ENCODE results near the gene VAPA.

Gene VAPA

DNA sequence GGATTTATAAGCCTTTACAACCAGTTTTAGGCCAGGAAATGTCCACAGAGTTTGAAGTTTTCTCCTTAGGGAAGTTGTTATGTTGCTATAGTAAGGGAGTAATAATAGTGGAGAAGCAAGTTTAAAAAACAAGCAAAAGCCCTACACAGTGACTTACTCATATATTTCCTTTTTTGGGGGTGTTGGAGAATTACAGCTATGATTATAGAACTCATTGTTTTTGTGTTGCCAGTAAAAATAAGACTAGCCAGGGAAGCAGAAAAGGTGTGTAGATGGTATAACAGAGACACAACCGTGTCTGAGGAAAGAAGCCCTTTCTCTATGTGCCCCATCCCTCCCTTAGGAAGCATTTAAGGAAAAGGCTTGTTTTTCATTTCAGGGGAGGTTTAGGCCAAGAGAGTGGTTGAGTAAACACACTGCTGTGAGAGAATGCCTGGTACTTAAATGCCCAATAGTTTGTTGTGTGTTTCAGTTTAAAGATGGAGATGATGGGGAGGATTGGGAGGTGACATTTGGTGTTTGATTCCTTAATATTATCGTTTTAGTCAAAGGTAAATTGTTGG, 2.3 kb downstream of the VAPA start:
- Mint-ChIP-seq H3K36me3 (no peaks in the 10 kb centered on the region), H3K27ac (peak overlapping the region; percentile 91), H3K4me3 (peak overlapping the region; percentile 97), H3K9me3 (ENCODE audit: low read depth) (no peaks in the 10 kb centered on the region), H3K27me3 (no peaks in the 10 kb centered on the region), H3K4me1 (ENCODE audit: low read depth) (peaks cover 28% of the 10 kb centered on the region)

DNA sequence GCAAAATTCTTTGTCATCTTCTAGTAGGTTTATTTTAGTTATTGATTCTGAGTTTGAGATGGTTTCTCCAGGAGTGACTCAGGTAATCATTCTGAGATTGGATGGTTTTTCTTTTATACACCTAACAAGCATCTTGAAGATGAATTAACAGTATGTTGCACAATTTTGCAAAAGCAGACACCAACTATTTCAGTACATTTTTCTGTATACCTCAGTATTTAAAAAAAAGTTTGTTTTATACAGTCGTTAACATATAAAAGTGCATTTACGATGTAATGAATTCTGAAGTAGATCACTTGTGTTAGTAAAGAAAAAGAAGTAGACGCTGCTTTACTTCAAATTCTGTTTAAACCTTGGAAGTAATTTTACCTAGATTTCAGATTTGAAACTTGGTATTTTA, 3.0 kb downstream of the VAPA start:
- Mint-ChIP-seq H3K36me3 (no peaks in the 10 kb centered on the region), H3K4me3 (peak overlapping the region; percentile 97), H3K9me3 (ENCODE audit: low read depth) (no peaks in the 10 kb centered on the region), H3K4me1 (ENCODE audit: low read depth) (peaks cover 28% of the 10 kb centered on the region), H3K27ac (peak overlapping the region; percentile 91), H3K27me3 (no peaks in the 10 kb centered on the region)

DNA sequence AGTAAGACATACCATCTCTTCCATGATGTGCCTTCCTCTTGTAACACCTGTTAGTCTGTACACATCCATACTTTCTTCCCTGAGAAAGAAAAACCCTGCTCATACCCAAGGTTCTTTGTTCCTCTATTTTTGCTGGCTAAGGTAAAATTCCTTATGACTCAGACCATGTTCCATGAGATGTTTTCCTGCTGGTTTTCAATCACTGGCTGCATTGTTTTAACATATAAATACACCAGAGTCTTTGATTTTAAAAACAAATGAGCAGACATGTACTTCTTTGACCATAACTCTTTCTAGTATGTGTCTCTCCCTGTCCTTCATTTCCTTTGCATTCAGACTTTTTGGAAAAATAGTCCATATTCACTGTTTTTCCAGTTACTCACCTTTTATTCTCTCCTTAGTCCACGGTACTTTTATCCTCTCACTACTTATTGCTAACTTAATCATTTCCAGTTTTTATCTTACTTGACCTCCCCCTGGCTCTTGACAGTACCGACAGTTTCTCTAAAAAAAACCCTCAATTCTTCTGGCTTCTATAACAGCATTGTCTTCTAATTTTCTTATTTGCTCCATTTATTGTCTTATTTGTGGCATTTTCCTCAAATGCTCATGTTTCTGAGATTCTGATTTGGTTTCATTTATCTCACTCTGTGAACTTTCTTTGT, 4.3 kb downstream of the VAPA start:
- H3K9me3 Mint-ChIP-seq (ENCODE audit: low read depth): no peaks in the 10 kb centered on the region
- no peaks in the 10 kb centered on the region for H3K27me3 Mint-ChIP-seq

DNA sequence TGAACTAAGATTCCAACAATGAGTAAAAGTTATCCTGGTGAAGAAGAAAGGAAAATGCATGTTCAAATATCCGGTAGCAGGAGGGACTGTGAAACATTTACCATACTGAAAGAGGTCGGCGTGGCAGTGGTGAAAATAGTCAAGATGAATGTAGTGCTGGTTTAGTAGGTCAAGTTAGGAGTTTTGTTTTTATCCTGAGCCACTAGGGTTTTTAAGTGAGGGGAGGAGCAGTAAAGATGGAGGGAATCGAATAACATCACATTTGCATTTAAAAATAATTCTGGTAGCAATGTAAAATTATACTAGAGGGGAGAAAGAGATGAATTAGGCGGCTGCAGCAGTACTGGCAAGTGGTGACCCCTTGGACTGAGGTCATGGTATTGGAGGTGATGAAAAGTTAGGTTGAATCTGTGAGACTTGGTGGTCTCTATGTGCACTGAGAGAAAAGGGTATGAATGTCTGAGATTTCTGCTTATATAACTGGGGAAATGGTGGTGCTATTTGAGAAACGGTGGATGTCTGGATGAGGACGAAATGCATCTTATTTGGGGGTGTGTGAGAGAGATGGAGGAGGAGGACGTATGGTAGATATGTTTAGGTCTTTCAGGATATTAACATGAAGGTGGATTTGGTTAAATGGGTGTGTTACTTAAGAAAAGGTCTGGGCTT, 5.9 kb downstream of the VAPA start:
- H3K9me3 Mint-ChIP-seq (ENCODE audit: low read depth): no peaks in the 10 kb centered on the region

More for the DNA sequence above, 4.3 kb downstream of the VAPA start:
- no peak overlapping the region for H3K4me3 Mint-ChIP-seq
- peaks cover 36% of the 10 kb centered on the region for H3K4me1 Mint-ChIP-seq (ENCODE audit: low read depth)
- H3K36me3 Mint-ChIP-seq: no peaks in the 10 kb centered on the region
- H3K27ac Mint-ChIP-seq: no peak overlapping the region

DNA sequence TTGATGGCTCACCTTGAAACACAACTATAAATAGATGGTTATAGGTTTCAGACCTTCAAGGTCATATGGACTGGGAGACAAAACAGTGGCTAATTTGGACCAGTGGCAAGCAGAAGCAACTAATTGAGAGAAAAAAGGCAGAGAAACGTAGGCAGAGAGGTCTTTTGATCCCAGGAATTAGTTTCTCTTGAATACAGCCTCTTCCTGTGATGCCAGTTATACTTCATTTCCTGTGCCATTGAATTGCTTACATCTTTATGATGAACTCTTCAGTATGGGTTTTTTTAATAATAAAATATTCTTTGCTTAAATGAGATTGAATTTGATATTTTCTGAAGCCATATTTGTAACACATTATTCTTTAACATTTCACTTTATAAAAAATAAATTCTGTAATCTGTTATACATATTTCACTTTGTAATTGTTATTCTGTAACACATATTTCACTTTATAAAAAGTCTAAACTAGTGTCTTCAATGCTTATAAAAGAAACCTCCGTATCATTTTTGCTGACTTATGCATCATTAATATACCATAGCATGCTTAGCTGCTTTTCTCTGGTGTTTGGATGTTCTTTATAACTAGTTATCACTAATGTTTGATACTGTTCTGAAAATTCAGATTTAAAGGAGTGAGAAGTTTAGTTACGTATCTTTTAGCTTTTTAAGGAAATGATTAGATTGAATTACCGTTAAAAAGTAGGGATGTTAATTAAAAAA, 8.9 kb downstream of the VAPA start:
- Mint-ChIP-seq H3K36me3 (no peaks in the 10 kb centered on the region), H3K4me1 (ENCODE audit: low read depth) (peaks cover 54% of the 10 kb centered on the region), H3K9me3 (ENCODE audit: low read depth) (no peaks in the 10 kb centered on the region), H3K27me3 (no peaks in the 10 kb centered on the region), H3K4me3 (peak overlapping the region; percentile 56), H3K27ac (peak overlapping the region; percentile 25)

More for the DNA sequence above, 5.9 kb downstream of the VAPA start:
- Mint-ChIP-seq H3K27me3 (no peaks in the 10 kb centered on the region), H3K4me3 (no peak overlapping the region), H3K4me1 (ENCODE audit: low read depth) (peaks cover 44% of the 10 kb centered on the region), H3K27ac (no peak overlapping the region), H3K36me3 (no peaks in the 10 kb centered on the region)

DNA sequence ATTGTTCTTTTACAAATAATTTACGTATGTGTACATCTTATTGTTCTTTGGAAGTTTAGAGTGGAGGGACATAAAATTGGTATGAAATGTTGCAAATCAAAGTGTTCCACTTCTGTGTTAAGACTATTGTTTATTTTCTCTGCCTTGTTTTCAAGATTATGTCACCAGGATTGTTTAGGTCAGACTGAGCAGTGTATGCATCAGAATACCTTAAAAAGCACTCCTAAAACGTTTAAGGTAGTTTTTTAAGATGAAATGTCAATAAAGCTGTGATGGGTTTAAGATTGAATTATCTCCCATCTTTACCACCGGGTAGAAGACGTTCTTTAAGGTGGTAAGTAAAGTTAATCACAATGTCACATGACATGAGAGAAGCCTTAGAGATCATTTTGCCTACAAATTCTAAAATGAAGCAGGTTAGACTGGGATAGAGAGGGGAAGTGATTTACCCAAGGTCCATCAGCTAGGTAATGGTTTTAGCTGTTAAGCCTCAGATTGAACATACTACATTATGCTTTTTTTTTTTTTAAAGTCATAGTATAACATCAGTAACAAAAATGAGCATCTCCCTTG, 10.6 kb downstream of the VAPA start:
- Mint-ChIP-seq H3K9me3 (ENCODE audit: low read depth) (no peaks in the 10 kb centered on the region), H3K27ac (peak overlapping the region; percentile 2), H3K36me3 (no peaks in the 10 kb centered on the region), H3K27me3 (no peaks in the 10 kb centered on the region), H3K4me3 (peak overlapping the region; percentile 67), H3K4me1 (ENCODE audit: low read depth) (peaks cover 72% of the 10 kb centered on the region)

DNA sequence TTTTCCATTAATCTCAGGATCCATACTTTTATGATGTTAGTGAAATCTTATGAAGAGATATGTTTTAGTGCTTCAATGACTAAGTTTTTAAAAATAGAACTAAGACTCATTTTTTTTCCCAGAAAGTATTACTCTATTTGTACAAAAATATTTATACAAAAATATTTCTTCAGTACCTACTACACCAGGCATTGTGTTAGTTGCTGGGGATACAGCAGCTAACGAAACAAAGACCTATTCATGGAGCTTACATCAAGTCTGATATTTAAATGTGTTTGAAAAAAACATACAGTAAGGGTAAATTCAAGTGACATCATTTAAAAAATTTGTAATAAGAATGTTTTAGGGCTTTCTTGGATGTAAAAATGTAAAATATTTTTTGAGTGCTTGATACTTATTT, 11.6 kb downstream of the VAPA start:
- H3K4me1 Mint-ChIP-seq (ENCODE audit: low read depth): peaks cover 77% of the 10 kb centered on the region
- no peaks in the 10 kb centered on the region for H3K27me3 Mint-ChIP-seq
- no peaks in the 10 kb centered on the region for H3K9me3 Mint-ChIP-seq (ENCODE audit: low read depth)
- H3K27ac Mint-ChIP-seq: no peak overlapping the region
- H3K4me3 Mint-ChIP-seq: no peak overlapping the region
- H3K36me3 Mint-ChIP-seq: no peaks in the 10 kb centered on the region

DNA sequence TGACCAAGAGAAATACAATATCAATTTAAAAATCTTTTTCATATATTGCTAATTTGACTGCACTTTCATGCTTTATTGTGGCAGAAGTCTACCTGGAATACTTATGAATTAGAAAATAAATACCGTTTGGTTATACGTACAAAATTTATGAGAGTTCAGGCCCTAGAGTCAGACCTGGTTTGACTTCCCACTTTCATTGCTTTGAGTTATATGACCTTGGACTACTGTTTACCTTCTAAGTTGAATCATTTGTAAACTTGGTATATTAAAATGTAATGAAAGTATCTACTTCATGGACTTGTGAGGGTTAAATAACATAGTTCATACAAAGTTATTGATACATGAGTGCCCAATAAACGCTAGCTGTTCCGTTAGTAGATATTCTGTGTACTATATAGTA, 12.0 kb downstream of the VAPA start:
- Mint-ChIP-seq H3K36me3 (no peaks in the 10 kb centered on the region), H3K27me3 (no peaks in the 10 kb centered on the region), H3K4me1 (ENCODE audit: low read depth) (peaks cover 80% of the 10 kb centered on the region), H3K9me3 (ENCODE audit: low read depth) (no peaks in the 10 kb centered on the region), H3K4me3 (no peak overlapping the region), H3K27ac (no peak overlapping the region)

DNA sequence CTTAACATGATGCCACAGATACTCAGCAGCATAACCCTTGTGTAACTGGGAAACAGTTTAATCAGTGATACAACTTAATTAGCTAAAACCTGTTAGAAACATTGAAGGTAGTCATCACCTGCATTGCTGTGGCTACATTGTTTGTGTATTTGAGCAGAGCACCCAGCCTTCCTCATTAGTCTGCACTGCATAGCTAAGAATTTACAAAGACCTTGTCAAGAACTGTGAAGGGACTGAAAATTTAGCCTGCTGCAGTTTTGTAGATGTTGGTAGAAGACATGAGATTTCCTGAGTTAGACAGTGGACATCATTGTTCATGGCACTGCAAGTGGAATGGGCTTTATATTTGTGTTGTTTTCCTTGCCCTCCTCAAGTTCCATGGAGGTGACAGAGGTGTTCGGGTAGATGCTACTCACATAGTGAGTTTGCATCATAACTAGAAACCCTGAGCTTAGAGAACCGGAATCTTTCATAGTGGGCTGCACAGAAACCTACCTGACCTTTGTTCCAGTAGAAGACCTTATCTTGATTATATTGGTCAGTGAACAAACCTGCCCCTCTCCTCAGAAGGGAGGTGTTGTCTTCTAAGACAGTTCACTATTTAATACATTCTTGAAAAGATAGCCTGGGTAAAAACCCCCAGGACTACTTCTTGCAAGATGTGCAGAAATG, 12.5 kb downstream of the VAPA start:
- Mint-ChIP-seq H3K27ac (peak overlapping the region; percentile 46), H3K36me3 (no peaks in the 10 kb centered on the region), H3K9me3 (ENCODE audit: low read depth) (no peaks in the 10 kb centered on the region), H3K4me1 (ENCODE audit: low read depth) (peaks cover 86% of the 10 kb centered on the region), H3K27me3 (no peaks in the 10 kb centered on the region), H3K4me3 (peak overlapping the region; percentile 17)

DNA sequence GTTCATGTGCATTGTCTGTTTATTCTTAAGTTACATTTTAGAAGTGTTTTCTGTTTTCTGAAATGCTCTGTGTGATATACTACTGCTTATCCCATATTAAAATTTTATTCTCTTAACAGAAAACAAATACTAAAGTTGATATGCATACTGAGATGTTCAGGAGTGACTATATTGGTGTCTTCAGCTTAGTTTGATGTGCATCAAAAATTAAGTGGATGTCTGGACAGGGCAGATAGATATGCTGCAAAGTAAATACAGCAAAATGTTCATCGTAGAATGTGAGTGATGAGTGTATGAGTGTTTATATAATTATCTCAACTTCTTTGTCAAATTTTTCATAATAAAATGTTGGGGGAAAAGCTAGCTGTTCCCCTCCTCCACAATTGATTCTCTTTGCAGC, 13.2 kb downstream of the VAPA start:
- Mint-ChIP-seq H3K9me3 (ENCODE audit: low read depth) (no peaks in the 10 kb centered on the region), H3K27ac (no peak overlapping the region), H3K4me3 (peak overlapping the region; percentile 33), H3K4me1 (ENCODE audit: low read depth) (peaks cover 90% of the 10 kb centered on the region), H3K36me3 (no peaks in the 10 kb centered on the region), H3K27me3 (no peaks in the 10 kb centered on the region)

DNA sequence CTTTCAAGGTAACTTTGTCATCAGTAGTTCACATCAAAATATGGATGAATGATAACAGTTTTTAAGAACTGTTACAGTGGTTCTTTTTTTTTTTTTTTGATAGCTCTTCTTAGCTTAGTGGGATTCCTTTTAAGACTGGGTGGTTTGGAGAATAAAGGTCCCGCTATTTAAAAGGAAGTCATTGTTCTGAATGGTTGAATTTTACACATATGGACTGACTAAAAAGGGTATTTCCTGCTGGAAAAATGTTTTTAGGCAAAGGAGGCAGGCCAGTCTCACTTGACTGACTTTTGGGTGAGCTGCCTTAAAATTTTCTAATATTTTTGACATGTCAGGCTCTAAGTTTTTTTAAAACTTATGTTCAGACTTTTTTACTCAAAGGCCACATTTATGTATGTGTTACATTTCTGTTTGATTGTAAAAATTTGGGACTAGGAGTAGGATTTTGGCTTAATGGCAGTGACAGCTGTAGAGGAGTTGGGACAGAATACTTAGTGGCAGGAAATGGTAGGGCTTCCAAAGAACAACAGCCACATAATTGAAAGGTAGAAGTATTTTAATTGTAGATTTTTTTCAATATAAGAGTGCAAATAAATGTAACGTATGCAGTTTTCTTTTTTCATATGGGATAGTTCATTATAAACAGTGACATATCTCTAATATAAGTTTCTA, 13.7 kb downstream of the VAPA start:
- Mint-ChIP-seq H3K27me3 (no peaks in the 10 kb centered on the region), H3K4me3 (peak overlapping the region; percentile 33), H3K9me3 (ENCODE audit: low read depth) (no peaks in the 10 kb centered on the region), H3K27ac (no peak overlapping the region), H3K4me1 (ENCODE audit: low read depth) (peaks cover 89% of the 10 kb centered on the region), H3K36me3 (no peaks in the 10 kb centered on the region)

DNA sequence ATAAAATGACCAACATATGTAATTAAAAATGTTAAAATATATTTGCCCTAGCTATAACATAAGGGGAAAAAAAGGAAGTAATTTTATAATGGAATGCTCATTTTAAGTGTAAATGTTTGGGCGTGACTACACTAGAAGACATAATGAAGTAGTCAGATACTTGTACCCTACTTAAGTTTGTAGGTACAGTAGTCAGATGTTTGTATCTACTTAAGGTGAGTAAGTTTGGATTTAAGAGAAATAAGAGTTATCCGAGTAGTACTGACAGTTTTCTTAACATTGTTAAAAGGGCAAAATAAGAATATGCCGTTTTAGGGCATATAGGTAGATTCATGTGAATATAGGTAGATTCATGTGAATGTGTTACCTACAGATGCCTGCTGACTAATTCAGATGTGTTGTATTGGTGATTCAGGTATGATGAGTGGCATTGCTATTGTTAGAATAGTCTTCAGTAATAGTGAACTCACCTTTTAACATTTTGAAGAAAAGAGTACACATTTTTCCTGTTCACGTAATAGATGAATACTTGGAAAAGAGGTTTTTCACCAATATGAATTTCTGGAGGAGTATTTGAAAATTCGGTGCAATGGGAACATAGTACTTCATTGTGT, 14.9 kb downstream of the VAPA start:
- no peaks in the 10 kb centered on the region for H3K27me3 Mint-ChIP-seq
- H3K27ac Mint-ChIP-seq: peak overlapping the region; percentile 7
- H3K36me3 Mint-ChIP-seq: peaks cover 3% of the 10 kb centered on the region
- H3K9me3 Mint-ChIP-seq (ENCODE audit: low read depth): no peaks in the 10 kb centered on the region
- peak overlapping the region; percentile 40 for H3K4me3 Mint-ChIP-seq
- H3K4me1 Mint-ChIP-seq (ENCODE audit: low read depth): peaks cover 85% of the 10 kb centered on the region

DNA sequence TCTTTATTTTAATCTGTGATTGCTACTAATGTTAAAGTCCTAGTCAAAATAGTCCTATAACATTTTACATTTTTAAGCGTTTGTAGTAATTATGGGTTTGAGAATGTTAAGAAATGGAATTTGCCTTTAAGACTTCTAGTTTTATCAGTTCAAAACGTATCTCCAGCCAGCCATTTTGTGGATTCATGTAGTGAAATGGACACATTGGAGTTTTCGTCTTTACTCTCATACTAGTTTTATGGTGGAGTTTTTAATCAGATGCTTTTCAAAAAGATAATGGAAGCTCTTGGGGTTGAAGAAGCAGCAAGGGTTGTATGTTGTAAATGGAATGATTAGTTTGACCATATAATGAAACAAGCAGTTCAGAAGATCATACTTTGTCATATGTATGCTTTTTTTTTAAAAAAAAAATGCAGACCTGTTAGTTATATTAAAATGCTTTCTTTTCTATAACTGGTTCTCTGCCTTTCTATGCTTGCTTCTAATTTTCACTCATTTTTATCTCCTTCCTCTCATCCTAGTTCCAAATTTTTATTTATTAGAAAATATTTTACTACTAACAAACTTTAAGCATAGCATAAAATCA, 16.6 kb downstream of the VAPA start:
- Mint-ChIP-seq H3K4me3 (no peak overlapping the region), H3K27me3 (no peaks in the 10 kb centered on the region), H3K9me3 (ENCODE audit: low read depth) (no peaks in the 10 kb centered on the region), H3K4me1 (ENCODE audit: low read depth) (peaks cover 73% of the 10 kb centered on the region), H3K27ac (peak overlapping the region; percentile 16), H3K36me3 (peaks cover 3% of the 10 kb centered on the region)

Measured in activated naive CD8-positive, alpha-beta T cell (primary cell).